GM19372 (cell line): Measurements from ENCODE around the gene MRPL10.
A peak's percentile ranks its signal among the peaks of the same experiment; 100 is the strongest.

ENCODE experiments used
- ATAC-seq: cut with Tn5 transposase; IDR thresholded peaks from one replicate; pipeline ENCODE4 v1.9.1; 2021; ENCODE audit warnings: mild to moderate bottlenecking, low read depth, moderate library complexity; ENCODE audit not compliant: unreplicated experiment

The MRPL10 gene

GRCh38 chr17:47831003-47831933 lies at the start of gene MRPL10, which contains the start of gene LRRC46:
MRPL10 (minus strand) TSS chr17:47831541; CDS start chr17:47831511, 30 bp downstream.
LRRC46 (plus strand) TSS chr17:47831670; CDS start chr17:47831990, 320 bp downstream.
- ATAC-seq, result peak; percentile 85

- no peak for ATAC-seq
Observed at GRCh38 chr17:47879776-47880454, 48.6 kb upstream of the MRPL10 start.

DNA sequence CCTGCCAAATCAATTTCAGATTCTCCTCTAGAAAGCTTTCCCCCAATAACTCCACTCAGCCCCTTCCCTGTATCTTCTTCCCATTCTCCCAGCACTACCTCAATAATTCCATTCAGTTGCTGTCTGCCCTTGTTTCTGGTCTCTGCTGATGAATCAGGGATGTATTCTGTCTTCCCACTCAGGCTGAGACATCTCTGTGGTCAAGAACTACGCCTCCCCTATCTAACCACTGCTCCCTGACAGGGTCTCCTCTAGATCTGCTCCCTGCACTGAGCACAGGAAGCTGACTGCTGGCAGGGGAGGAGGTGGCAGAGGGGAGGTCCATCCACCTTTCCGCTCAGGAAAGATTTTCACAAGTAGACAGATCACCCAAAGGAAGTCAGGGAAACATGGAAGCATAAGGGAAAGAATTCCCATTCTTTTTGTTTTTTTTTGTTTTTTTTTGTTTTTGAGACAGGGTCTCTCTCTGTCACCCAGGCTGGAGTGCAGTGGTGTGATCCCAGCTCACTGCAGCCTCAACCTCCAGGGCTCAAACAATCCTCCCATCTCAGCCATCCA lies 47.8 kb upstream of the MRPL10 start:
- ATAC-seq, result no peak

DNA sequence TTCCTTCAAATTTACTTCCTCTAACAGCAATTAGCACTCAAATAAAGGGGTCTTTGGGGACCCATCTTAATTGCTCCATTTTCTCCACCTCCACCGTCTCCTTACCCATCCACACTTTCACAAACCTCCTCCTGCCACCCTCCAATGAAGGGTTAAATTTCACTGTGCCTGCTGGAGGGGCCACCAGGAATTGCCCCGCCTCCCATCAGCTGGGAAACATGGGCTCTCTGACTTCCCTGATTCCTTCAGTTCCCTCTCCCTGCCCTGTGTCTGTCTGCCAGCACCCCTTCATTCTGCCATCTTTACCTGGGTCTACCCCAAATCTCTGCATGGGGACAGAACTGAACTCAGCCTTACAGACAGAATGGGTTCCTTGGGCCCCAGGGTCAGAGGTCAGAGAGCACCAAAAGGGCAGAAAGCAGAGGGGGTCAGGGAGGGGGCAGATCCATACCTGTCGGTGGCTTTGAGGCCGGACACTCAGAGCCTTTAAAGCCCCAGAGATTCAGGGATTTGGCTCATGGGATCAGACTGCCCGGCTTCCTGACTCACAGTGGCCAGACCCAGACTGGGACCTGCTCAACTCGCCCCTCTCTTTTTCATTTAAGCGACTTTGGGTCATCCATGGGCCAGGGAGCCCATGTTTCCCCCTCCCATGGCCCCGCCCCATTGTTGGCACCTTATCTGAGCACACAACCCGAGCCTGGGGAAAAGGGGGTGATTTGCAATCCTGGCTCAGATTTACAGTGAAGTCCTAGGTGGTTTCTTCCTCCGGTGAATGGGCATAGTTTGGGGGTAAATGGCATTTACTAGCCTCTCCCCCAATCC lies 47.1 kb upstream of the MRPL10 start:
- no peak for ATAC-seq

DNA sequence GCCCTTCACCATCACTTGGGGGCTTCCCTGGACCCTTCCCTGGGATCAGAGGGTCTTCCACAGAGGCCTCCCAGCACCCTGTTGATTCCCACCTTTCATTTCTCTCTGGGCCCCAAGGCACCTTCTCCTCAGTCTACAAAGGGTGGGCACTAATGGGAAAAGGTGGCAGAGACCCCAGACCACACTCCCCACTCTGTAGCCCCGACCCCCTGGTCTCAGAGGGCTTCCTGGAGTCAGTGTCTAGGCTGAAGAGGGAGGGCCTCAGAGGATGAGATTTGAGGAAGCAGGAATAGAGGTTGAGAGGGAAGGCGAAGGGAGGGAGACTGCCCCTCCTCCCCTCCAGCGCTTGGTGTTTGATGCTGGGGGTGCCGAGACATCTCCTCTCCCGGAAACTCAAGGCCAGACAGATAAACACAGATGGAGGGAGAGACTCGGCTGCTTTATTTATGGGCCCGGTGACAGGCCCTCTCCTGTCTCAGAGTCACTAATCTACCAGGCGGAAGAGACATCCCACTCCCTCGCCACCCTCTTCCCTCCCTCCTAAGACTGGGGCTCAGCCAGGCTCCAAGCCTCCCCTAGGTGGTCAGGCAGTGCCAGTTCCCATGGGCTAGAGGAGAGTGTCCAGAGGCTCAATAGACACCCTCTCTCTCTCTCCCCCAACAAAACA lies 46.2 kb upstream of the MRPL10 start:
- no peak for ATAC-seq

DNA sequence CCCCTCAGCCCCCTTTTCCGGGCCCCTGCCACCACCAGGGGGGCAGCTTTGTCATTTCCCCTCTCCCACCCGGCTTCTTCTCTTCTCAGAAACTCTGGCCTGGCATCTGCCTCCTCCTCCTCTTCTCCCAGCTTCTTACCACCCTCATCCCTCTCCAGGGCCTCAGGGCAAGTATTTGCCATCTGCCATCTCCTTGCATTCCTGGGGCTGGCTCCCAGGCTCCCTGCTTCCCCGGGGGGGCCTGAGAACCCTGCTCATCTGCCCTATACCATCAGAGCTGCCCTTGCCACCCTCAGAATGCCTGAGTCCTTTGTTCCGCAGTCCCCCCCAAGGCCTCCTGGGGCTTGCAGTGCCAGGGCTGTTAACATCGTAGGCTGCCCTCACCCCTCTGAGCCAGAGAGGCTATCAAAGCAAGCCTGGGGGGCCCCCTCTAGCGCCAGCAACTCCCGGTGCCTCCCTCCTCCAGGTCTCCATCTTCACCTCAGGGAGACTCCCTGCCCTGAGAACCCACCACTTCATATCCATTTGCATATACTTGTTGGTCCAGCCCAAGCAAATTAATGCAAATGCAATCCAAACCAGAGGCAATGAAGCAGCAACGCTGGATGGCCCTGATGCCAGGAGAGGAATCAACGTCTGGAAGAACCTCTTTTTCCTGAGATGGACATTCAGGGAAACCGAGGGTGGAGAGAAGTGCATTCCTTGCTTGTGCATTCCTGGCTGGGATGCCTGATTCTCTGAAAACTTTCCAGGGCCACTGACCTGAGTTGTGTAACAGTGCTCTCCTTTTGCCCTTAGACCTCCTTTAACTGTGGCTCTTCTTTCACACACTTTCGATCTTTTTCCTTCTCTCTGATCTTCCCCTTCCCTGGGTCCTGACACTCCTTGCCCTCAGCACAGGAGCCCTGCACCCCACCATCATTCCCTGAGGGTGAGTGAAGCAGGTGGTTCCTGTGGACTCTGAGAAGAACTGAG lies 44.0 kb upstream of the MRPL10 start:
- ATAC-seq, result no peak

- ATAC-seq, result no peak
Observed at GRCh38 chr17:47873200-47874090, 42.1 kb upstream of the MRPL10 start.

DNA sequence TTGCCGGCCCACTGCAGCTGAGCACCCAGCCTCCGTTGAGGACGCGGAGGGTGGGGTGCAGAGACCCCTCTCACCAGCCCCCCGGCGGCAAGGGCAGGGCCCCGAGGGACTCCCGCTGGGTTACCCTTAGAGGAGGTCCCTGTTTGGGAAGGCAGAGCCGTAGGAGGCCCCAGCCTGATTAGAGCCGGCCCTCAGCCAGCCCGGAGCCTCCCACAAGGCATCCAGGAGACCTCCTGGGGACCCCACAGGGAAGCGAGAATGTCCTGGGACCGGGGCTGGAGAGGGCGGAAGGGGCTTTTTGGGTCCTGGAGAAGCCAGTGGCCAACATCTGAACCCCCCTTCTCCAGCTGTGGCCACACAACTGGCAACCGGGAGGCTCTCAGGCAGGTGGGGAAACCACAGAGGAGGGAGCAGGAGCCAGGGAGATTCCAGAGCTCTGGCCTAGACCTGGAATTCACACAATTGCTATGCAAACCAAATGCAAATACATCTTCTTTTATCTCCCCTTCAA lies 41.4 kb upstream of the MRPL10 start:
- no peak for ATAC-seq

- ATAC-seq, result no peak
Observed at GRCh38 chr17:47872019-47872650, 40.8 kb upstream of the MRPL10 start.

- no peak for ATAC-seq
Observed at GRCh38 chr17:47871048-47871447, 39.7 kb upstream of the MRPL10 start.

GRCh38 chr17:47870056-47870455 lies 38.7 kb upstream of the MRPL10 start:
- ATAC-seq, result no peak

DNA sequence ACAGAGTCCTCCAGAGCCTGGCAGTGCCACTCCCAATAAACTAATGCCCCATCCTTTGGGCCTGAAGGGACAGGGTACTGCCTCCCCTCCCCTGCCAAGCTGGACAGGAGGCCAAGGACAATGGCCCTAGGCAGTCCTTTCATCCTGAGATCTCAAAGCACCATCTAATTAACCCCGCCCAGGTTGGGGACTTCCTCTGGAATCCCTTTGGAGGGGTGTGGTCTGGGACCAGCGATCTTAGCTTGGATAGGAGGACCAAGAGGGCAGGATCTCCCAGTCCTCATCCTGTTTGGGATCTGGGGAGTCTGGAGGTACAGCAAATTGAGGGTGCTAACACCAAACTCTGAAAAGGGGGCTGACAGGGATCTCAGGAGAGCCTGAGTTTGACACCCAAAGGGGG lies 37.8 kb upstream of the MRPL10 start:
- no peak for ATAC-seq

DNA sequence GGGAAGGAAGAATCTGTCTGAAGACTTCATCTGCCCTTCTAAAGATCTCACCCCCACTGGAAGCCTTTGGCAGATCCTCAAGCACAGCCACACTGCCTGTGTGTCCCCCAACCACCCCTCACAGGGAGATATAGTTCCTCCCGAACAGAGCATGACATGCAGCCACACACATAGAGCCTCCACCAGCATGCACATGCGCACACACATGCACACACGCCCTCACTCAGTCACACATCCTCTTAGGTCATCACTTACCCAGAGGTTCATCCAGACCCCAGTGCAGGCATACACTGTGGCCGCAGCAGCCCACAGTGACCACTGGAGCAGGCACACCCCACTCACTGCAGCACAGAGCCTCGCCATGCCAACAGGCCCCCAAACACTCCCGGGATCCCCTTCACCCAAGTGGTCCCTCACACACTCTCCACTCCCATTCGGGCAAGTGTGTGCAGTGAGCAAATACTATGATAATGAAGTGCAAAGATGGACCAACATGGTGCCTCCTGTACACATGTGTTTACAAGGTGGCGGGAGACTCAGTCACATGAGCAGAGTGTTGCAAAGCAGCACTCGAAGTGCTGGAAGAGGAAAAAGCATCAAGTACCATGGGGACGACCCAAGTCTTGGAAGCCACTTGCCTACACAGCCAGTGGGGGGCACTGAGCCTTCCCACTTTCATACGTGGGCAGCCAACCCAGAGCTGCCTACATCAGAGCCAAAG lies 36.6 kb upstream of the MRPL10 start:
- ATAC-seq, result no peak

- no peak for ATAC-seq
Observed at GRCh38 chr17:47866941-47867340, 35.6 kb upstream of the MRPL10 start.

- ATAC-seq, result no peak
Observed at GRCh38 chr17:47864791-47865216, 33.5 kb upstream of the MRPL10 start.

DNA sequence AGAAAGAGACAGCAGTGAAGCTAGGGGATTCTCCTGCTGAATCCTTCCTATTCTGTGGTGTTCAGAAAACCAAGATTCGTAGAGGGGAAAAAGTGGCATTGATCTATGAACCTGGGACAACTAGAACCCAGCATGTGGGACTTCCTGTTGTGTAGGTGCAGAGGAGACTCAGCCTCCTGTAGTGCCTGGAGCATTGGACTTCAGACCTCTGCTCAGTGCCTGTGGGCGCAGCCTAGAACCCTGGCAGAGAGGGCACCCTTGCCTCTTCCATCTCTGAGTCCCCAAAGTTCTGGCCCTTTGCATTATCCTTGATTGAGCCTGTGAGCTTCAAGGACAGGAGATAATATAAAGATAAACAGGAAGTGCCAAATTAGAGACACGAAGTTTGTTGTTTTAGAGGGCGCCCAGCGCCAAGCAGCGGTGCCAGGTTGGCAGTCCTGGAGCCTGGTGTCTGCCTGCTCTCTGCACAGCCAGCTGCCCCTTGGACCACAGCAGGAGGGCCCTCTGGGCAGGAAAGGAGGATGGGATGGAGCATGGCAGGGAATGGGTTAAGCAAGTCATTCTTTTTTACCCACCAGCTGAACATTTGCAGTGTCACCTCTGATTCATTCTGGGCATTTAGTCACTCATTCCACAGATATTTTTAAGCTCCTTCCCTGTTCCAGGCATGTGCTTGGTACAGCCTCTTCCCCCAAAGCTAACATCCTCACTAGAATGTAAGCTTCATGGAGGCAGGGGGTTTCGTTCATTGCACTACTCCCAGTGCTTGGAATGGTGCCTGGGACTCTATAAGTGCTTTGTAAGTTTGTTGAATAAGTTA lies 31.5 kb upstream of the MRPL10 start:
- no peak for ATAC-seq
